WTC11 (cell line): Measurements from ENCODE around the gene ARHGEF38. TPM values are rescaled to one million over a fixed set of nuclear protein-coding genes. Genes with fewer than 3 reads are reported as not detected.
A peak's percentile ranks its signal among the peaks of the same experiment; 100 is the strongest.

Source experiments
- ATAC-seq: fragments of 200-7000 bp; cut with Tn5 transposase; 2 replicates; pipeline ENCODE4 v1.10.0; 2021; ENCODE audit warnings: mild to moderate bottlenecking, moderate library complexity
- CTCF ChIA-PET: fragments of 300-600 bp; sonication (Branson Sonifier 250); formaldehyde crosslinking; loops from one replicate; lab custom pipeline; 2021; ENCODE audit warnings: antibody characterized with exemption; lab: Charles Lee
- POLR2A ChIA-PET: fragments of 350-600 bp; sonication (Branson Sonifier 250); formaldehyde crosslinking; loops from one replicate; lab custom pipeline; 2021; ENCODE audit warnings: antibody characterized with exemption; lab: Charles Lee
- DNase-seq: peaks from one replicate; pipeline ENCODE4 v3.0.0; 2021; ENCODE audit warnings: low spot score
- H3K27ac Mint-ChIP-seq: 2 replicates; pipeline ENCODE4 v1.8.0; 2021; ENCODE audit warnings: mixed read lengths
- H3K27me3 Mint-ChIP-seq: 2 replicates; pipeline ENCODE4 v1.8.0; 2021; ENCODE audit warnings: low read depth, mild to moderate bottlenecking, moderate library complexity, mixed read lengths
- H3K36me3 Mint-ChIP-seq: 2 replicates; pipeline ENCODE4 v1.8.0; 2021; ENCODE audit warnings: mixed read lengths
- H3K4me1 Mint-ChIP-seq: 2 replicates; pipeline ENCODE4 v1.8.0; 2022; ENCODE audit warnings: mixed read lengths
- H3K4me3 Mint-ChIP-seq: 2 replicates; pipeline ENCODE4 v1.8.0; 2021; ENCODE audit warnings: mild to moderate bottlenecking, moderate library complexity, mixed read lengths
- H3K9me3 Mint-ChIP-seq: 2 replicates; pipeline ENCODE4 v1.8.0; 2021; ENCODE audit warnings: mixed read lengths
- ATF1 ChIP-seq: sonication (generic); formaldehyde crosslinking; IDR thresholded peaks from 2 replicates; pipeline ENCODE4 v1.8.1; 2023; ENCODE audit warnings: mild to moderate bottlenecking, moderate library complexity, missing genetic modification reagents
- CTCF ChIP-seq: fragments of 200-600 bp; IDR thresholded peaks from 2 replicates; pipeline ENCODE4 v1.8.0; 2022; ENCODE audit warnings: antibody characterized with exemption
- ETV6 ChIP-seq: sonication (generic); formaldehyde crosslinking; IDR thresholded peaks from 2 replicates; pipeline ENCODE4 v1.8.1; 2022; ENCODE audit warnings: mild to moderate bottlenecking, missing genetic modification reagents
- NFATC4 ChIP-seq: fragments of 250-450 bp; sonication (Bioruptor Pico); IDR thresholded peaks from 2 replicates; pipeline ENCODE4 v1.9.0; 2021; ENCODE audit warnings: mild to moderate bottlenecking
- NR3C1 ChIP-seq: sonication (generic); formaldehyde crosslinking; conservative IDR thresholded peaks from 2 replicates; pipeline ENCODE4 v1.8.1; 2023; ENCODE audit warnings: low read depth, mild to moderate bottlenecking, missing genetic modification reagents
- RORB ChIP-seq: fragments of 250-450 bp; sonication (Bioruptor Pico); IDR thresholded peaks from 2 replicates; pipeline ENCODE4 v1.9.0; 2021; ENCODE audit warnings: mild to moderate bottlenecking
- ZNF532 ChIP-seq: fragments of 250-450 bp; sonication (Bioruptor Pico); IDR thresholded peaks from 2 replicates; pipeline ENCODE4 v1.9.0; 2021; ENCODE audit warnings: mild to moderate bottlenecking, borderline replicate concordance
- total RNA-seq: library from RNA; stranded (reverse); gene quantifications from 3 replicates; pipeline ENCODE4 v1.2.3, GENCODE V29; 2021
- TF ChIP-seq, protein P1 (sequence below): sonication (generic); formaldehyde crosslinking; IDR thresholded peaks from 2 replicates; pipeline ENCODE4 v1.8.0; 2022; ENCODE audit warnings: mild to moderate bottlenecking, missing genetic modification reagents
- TF ChIP-seq, protein P2 (sequence below): sonication (generic); formaldehyde crosslinking; IDR thresholded peaks from 2 replicates; pipeline ENCODE4 v1.8.1; 2023; ENCODE audit warnings: mild to moderate bottlenecking, missing genetic modification reagents
- TF ChIP-seq, protein P3 (sequence below): sonication (generic); formaldehyde crosslinking; IDR thresholded peaks from 2 replicates; pipeline ENCODE4 v1.8.1; 2022; ENCODE audit warnings: low read depth, mild to moderate bottlenecking, moderate library complexity, missing genetic modification reagents, borderline replicate concordance

Gene ARHGEF38
- total RNA-seq, 1 experiment from 2014 or later = not detected

GRCh38 chr4:105520819-105521790, 31.3 kb upstream of the ARHGEF38 start:
- DNase-seq (peak; percentile 27), ATAC-seq (peak; percentile 81)
- H3K9me3 Mint-ChIP-seq = peaks cover 4% of the 10 kb centered on the region
- peaks cover 3% of the 10 kb centered on the region; the same call in 1 of the 2 replicates for H3K27me3 Mint-ChIP-seq
- TF ChIP-seq CTCF (peak; percentile 36; the same call in 1 of the 2 replicates), ATF1 (no peak)
- H3K27ac Mint-ChIP-seq = no peak overlapping the region
- POLR2A ChIA-PET = no interaction called here
- CTCF ChIA-PET = interaction anchor here (0.5 to 2.6 kb wide), 8 partner anchors 34 to 189 kb away, joined by 3 to 28 read pairs (median 4); partner anchors contain the start of gene PPA2
- no peaks in the 10 kb centered on the region for H3K36me3 Mint-ChIP-seq
- no peak overlapping the region for H3K4me3 Mint-ChIP-seq
- H3K4me1 Mint-ChIP-seq = no peaks in the 10 kb centered on the region

GRCh38 chr4:105526656-105527055, 25.8 kb upstream of the ARHGEF38 start:
- TF ChIP-seq, protein P1, sequence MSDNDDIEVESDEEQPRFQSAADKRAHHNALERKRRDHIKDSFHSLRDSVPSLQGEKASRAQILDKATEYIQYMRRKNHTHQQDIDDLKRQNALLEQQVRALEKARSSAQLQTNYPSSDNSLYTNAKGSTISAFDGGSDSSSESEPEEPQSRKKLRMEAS = no peak
- TF ChIP-seq ATF1 = no peak
- TF ChIP-seq ZNF532 (CRISPR knock-in tag) = no peak
- no peak for TF ChIP-seq NR3C1
- Mint-ChIP-seq H3K9me3 (no peaks in the 10 kb centered on the region), H3K27ac (no peak overlapping the region), H3K4me1 (no peaks in the 10 kb centered on the region), H3K36me3 (no peaks in the 10 kb centered on the region), H3K27me3 (peaks cover 12% of the 10 kb centered on the region), H3K4me3 (no peak overlapping the region)
- DNase-seq (no peak), ATAC-seq (no peak)
- ChIA-PET POLR2A (no interaction called here), CTCF (no interaction called here)

DNA sequence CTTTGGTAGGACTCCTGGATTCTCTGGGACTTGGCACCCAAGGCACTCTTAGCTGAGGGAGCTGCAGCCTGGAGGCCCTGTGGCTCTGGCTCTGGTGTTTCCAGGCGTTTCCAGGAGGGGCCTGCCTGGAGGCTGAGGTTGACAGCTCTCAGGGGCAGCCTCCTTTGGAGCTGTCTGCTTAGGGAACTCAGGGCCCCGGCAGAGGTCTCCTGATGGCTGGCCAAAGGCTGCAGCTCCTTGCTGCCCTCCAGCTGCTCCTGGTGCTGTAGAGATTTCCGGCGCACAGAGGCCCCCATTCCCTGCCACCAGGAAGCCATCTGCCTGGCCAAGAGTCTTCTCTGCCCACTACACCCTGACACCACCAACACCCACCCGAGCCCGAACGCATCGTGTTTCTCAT, 25.3 kb upstream of the ARHGEF38 start:
- ChIA-PET POLR2A (no interaction called here), CTCF (no interaction called here)
- H3K27ac Mint-ChIP-seq = no peak overlapping the region
- no peaks in the 10 kb centered on the region for H3K9me3 Mint-ChIP-seq
- peaks cover 12% of the 10 kb centered on the region for H3K27me3 Mint-ChIP-seq
- no peaks in the 10 kb centered on the region for H3K4me1 Mint-ChIP-seq
- no peak for DNase-seq
- H3K4me3 Mint-ChIP-seq = no peak overlapping the region
- TF ChIP-seq NFATC4 (CRISPR knock-in tag) (no peak), ETV6 (CRISPR knock-in tag) (no peak), RORB (CRISPR knock-in tag) (no peak)
- TF ChIP-seq, protein P2, sequence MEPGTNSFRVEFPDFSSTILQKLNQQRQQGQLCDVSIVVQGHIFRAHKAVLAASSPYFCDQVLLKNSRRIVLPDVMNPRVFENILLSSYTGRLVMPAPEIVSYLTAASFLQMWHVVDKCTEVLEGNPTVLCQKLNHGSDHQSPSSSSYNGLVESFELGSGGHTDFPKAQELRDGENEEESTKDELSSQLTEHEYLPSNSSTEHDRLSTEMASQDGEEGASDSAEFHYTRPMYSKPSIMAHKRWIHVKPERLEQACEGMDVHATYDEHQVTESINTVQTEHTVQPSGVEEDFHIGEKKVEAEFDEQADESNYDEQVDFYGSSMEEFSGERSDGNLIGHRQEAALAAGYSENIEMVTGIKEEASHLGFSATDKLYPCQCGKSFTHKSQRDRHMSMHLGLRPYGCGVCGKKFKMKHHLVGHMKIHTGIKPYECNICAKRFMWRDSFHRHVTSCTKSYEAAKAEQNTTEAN (CRISPR knock-in tag) = no peak
- TF ChIP-seq, protein P3, sequence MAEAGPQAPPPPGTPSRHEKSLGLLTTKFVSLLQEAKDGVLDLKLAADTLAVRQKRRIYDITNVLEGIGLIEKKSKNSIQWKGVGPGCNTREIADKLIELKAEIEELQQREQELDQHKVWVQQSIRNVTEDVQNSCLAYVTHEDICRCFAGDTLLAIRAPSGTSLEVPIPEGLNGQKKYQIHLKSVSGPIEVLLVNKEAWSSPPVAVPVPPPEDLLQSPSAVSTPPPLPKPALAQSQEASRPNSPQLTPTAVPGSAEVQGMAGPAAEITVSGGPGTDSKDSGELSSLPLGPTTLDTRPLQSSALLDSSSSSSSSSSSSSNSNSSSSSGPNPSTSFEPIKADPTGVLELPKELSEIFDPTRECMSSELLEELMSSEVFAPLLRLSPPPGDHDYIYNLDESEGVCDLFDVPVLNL (CRISPR knock-in tag) = no peak
- TF ChIP-seq, all 79 proteins: peak for 0
- ATAC-seq = peak; percentile 65
- no peaks in the 10 kb centered on the region for H3K36me3 Mint-ChIP-seq
